A673 (cell line): ENCODE measurements around the gene TF. TPM values are rescaled to one million over a fixed set of nuclear protein-coding genes. Genes with fewer than 3 reads are reported as not detected.

Source experiments
- BruUV-seq: library from RNA; stranded (reverse); fragments of 400-500 nt; replicated peaks from 2 replicates; lab custom pipeline; 2021; lab: Mats Ljungman, UMichigan
- CTCF ChIA-PET: fragments of 300-600 bp; sonication (Branson Sonifier 250); formaldehyde crosslinking; loops from one replicate; lab custom pipeline; 2022; ENCODE audit warnings: antibody characterized with exemption; lab: Charles Lee
- POLR2A ChIA-PET: fragments of 300-600 bp; sonication (Branson Sonifier 250); formaldehyde crosslinking; loops from one replicate; lab custom pipeline; 2022; ENCODE audit warnings: antibody characterized with exemption; ENCODE audit not compliant: low non-redundant PET; lab: Charles Lee
- DNase-seq: peaks from one replicate; pipeline ENCODE4 v3.0.0-alpha.2; 2015; ENCODE audit warnings: low spot score
- H3K27ac ChIP-seq: fragments of 200-600 bp; sonication (generic); 2 replicates; pipeline ENCODE4 v1.5.1; 2016; ENCODE audit warnings: mixed run types, low read depth, mild to moderate bottlenecking, mixed read lengths, antibody characterized with exemption, low read length; ENCODE audit not compliant: poor library complexity, severe bottlenecking
- H3K27me3 ChIP-seq: fragments of 200-600 bp; sonication (generic); replicated peaks from 2 replicates; pipeline ENCODE4 v1.6.1; 2017; ENCODE audit warnings: mixed run types, low read depth, mild to moderate bottlenecking, mixed read lengths, antibody characterized with exemption, low read length; ENCODE audit not compliant: insufficient read depth, poor library complexity
- H3K36me3 ChIP-seq: fragments of 200-600 bp; sonication (generic); 2 replicates; pipeline ENCODE4 v1.6.1; 2016; ENCODE audit warnings: mixed run types, mild to moderate bottlenecking, mixed read lengths, antibody characterized with exemption, low read length; ENCODE audit not compliant: insufficient read depth, poor library complexity, severe bottlenecking
- H3K4me1 ChIP-seq: fragments of 200-600 bp; sonication (generic); 2 replicates; pipeline ENCODE4 v1.6.1; 2017; ENCODE audit warnings: mixed run types, mild to moderate bottlenecking, mixed read lengths, antibody characterized with exemption, low read length; ENCODE audit not compliant: insufficient read depth, poor library complexity, severe bottlenecking
- H3K4me3 ChIP-seq: fragments of 200-600 bp; sonication (generic); 2 replicates; pipeline ENCODE4 v1.5.1; 2016; ENCODE audit warnings: low read depth, mixed run types, mild to moderate bottlenecking, mixed read lengths, low read length; ENCODE audit not compliant: poor library complexity, severe bottlenecking
- H3K9me3 ChIP-seq: fragments of 200-600 bp; sonication (generic); 2 replicates; pipeline ENCODE4 v1.6.1; 2016; ENCODE audit warnings: mixed run types, low read depth, mild to moderate bottlenecking, mixed read lengths, antibody characterized with exemption, low read length; ENCODE audit not compliant: poor library complexity, severe bottlenecking
- CTCF ChIP-seq: fragments of 300-800, 200-600 bp; sonication (generic); conservative IDR thresholded peaks from 2 replicates; pipeline ENCODE4 v1.5.1; 2017; ENCODE audit warnings: low read depth, mild to moderate bottlenecking, antibody characterized with exemption, low read length, moderate library complexity, mixed read lengths
- EZH2 ChIP-seq: fragments of 200-600 bp; sonication (generic); IDR thresholded peaks from 2 replicates; pipeline ENCODE4 v1.6.1; 2017; ENCODE audit warnings: borderline replicate concordance, low read depth, mild to moderate bottlenecking, mixed read lengths, antibody characterized with exemption, low read length; ENCODE audit not compliant: poor library complexity, severe bottlenecking
- intact Hi-C: fragments of 100-400 bp; cut with micrococcal nuclease; formaldehyde crosslinking; loops from one replicate; pipeline ENCODE4 v1.10.0; 2022; ENCODE audit not compliant: unreplicated experiment
- total RNA-seq: library from RNA; stranded (reverse); gene quantifications from 2 replicates; pipeline ENCODE4 v1.2.3, GENCODE V29; 2021

Gene TF
- total RNA-seq, 1 experiment from 2014 or later: 0.11 TPM

- intact Hi-C loops: no loop called here
- H3K4me3 ChIP-seq: no peak overlapping the region
- no peaks in the 10 kb centered on the region for H3K4me1 ChIP-seq
- CTCF ChIA-PET: no interaction called here
- DNase-seq: no peak
- TF ChIP-seq CTCF (no peak), EZH2 (no peak)
- no peaks in the 10 kb centered on the region for H3K27me3 ChIP-seq
- BruUV-seq: no TSS peak
- no peak overlapping the region for H3K27ac ChIP-seq
- no peaks in the 10 kb centered on the region for H3K36me3 ChIP-seq
- POLR2A ChIA-PET: no interaction called here
- no peaks in the 10 kb centered on the region for H3K9me3 ChIP-seq
These were observed 95.0 kb downstream of the TF start for GRCh38 chr3:133841196-133841595.

GRCh38 chr3:133842158-133842557, 96.0 kb downstream of the TF start:
- Histone ChIP-seq H3K27ac (no peak overlapping the region), H3K27me3 (no peaks in the 10 kb centered on the region), H3K9me3 (no peaks in the 10 kb centered on the region), H3K4me1 (no peaks in the 10 kb centered on the region), H3K36me3 (no peaks in the 10 kb centered on the region), H3K4me3 (no peak overlapping the region)
- TF ChIP-seq CTCF: no peak
- no peak for TF ChIP-seq EZH2
- BruUV-seq: no TSS peak
- intact Hi-C loops: no loop called here
- ChIA-PET POLR2A (no interaction called here), CTCF (no interaction called here)
- no peak for DNase-seq

GRCh38 chr3:133843634-133844033, 97.4 kb downstream of the TF start:
- H3K27me3 ChIP-seq: no peaks in the 10 kb centered on the region
- intact Hi-C loops: no loop called here
- H3K4me3 ChIP-seq: no peak overlapping the region
- ChIA-PET POLR2A (no interaction called here), CTCF (no interaction called here)
- no peaks in the 10 kb centered on the region for H3K36me3 ChIP-seq
- no peaks in the 10 kb centered on the region for H3K9me3 ChIP-seq
- H3K27ac ChIP-seq: no peak overlapping the region
- no TSS peak for BruUV-seq
- no peaks in the 10 kb centered on the region for H3K4me1 ChIP-seq
- TF ChIP-seq EZH2: no peak
- TF ChIP-seq CTCF: no peak
- DNase-seq: no peak
